HCT116 (cell line): ENCODE results near the gene ABCA6.
"Not testable (repeated sequence)": the region's sequence is repeated elsewhere in the genome, so short reads cannot be mapped to it uniquely, and the experiment has no call there.

Experiments used
- EZH2 ChIP-seq: fragments of 200-600 bp; sonication (generic); IDR thresholded peaks from 2 replicates; pipeline ENCODE4 v1.6.1; 2017; ENCODE audit warnings: antibody characterized with exemption, mixed run types
- EZH2phosphoT487 ChIP-seq: fragments of 200-600 bp; IDR thresholded peaks from 2 replicates; pipeline ENCODE4 v1.6.1; 2018; ENCODE audit warnings: antibody characterized with exemption, borderline replicate concordance
- POLR2A ChIP-seq: IDR thresholded peaks from 2 replicates; pipeline ENCODE4 v1.7.0; 2011; ENCODE audit warnings: borderline replicate concordance; ENCODE audit not compliant: insufficient read depth, insufficient read length; ENCODE audit errors: extremely low read depth
- TF ChIP-seq, protein P1 (sequence below): IDR thresholded peaks from 2 replicates; pipeline ENCODE4 v1.6.1; 2012
- TF ChIP-seq, protein P2 (sequence below): IDR thresholded peaks from 2 replicates; pipeline ENCODE4 v1.6.1; 2012; ENCODE audit warnings: low read depth
- TF ChIP-seq, protein P3 (sequence below), 3 experiments: fragments of 200-600 bp in 1 of 3; sonication (generic) in 1 of 3; IDR thresholded peaks in 2 of 3; conservative IDR thresholded peaks in 1 of 3; 2 replicates each; pipeline ENCODE4 v1.5.1; 2012 to 2017; ENCODE audit warnings: low read depth in 2 of 3, low read length in 2 of 3, antibody characterized with exemption in 1 of 3, borderline replicate concordance in 1 of 3, control low read depth in 1 of 3, mild to moderate bottlenecking in 1 of 3, mixed read lengths in 1 of 3, mixed run types in 1 of 3, moderate library complexity in 1 of 3; ENCODE audit not compliant: insufficient read depth in 1 of 3
- TF ChIP-seq, protein P4 (sequence below): IDR thresholded peaks from 2 replicates; pipeline ENCODE4 v1.6.1; 2012

DNA sequence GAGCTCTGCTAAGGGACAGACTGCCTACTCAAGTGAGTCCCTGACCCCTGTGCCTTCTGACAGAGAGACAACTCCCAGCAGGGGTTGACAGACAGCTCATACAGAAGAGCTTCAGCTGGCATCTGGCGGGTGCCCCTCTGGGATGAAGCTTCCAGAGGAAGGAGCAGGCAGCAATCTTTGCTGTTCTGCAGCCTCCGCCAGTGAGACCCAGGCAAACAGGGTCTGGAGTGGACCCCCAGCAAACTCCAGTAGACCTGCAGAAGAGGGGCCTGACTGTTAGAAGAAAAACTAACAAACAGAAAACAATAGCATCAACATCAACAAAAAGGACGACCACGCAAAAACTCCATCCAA is 70.5 kb downstream of the ABCA6 start:
- TF ChIP-seq POLR2A, EZH2, EZH2phosphoT487: not testable (repeated sequence)
- TF ChIP-seq, protein P1, sequence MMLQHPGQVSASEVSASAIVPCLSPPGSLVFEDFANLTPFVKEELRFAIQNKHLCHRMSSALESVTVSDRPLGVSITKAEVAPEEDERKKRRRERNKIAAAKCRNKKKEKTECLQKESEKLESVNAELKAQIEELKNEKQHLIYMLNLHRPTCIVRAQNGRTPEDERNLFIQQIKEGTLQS: not testable (repeated sequence)
- TF ChIP-seq, protein P2, sequence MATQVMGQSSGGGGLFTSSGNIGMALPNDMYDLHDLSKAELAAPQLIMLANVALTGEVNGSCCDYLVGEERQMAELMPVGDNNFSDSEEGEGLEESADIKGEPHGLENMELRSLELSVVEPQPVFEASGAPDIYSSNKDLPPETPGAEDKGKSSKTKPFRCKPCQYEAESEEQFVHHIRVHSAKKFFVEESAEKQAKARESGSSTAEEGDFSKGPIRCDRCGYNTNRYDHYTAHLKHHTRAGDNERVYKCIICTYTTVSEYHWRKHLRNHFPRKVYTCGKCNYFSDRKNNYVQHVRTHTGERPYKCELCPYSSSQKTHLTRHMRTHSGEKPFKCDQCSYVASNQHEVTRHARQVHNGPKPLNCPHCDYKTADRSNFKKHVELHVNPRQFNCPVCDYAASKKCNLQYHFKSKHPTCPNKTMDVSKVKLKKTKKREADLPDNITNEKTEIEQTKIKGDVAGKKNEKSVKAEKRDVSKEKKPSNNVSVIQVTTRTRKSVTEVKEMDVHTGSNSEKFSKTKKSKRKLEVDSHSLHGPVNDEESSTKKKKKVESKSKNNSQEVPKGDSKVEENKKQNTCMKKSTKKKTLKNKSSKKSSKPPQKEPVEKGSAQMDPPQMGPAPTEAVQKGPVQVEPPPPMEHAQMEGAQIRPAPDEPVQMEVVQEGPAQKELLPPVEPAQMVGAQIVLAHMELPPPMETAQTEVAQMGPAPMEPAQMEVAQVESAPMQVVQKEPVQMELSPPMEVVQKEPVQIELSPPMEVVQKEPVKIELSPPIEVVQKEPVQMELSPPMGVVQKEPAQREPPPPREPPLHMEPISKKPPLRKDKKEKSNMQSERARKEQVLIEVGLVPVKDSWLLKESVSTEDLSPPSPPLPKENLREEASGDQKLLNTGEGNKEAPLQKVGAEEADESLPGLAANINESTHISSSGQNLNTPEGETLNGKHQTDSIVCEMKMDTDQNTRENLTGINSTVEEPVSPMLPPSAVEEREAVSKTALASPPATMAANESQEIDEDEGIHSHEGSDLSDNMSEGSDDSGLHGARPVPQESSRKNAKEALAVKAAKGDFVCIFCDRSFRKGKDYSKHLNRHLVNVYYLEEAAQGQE: not testable (repeated sequence)
- TF ChIP-seq, protein P3, sequence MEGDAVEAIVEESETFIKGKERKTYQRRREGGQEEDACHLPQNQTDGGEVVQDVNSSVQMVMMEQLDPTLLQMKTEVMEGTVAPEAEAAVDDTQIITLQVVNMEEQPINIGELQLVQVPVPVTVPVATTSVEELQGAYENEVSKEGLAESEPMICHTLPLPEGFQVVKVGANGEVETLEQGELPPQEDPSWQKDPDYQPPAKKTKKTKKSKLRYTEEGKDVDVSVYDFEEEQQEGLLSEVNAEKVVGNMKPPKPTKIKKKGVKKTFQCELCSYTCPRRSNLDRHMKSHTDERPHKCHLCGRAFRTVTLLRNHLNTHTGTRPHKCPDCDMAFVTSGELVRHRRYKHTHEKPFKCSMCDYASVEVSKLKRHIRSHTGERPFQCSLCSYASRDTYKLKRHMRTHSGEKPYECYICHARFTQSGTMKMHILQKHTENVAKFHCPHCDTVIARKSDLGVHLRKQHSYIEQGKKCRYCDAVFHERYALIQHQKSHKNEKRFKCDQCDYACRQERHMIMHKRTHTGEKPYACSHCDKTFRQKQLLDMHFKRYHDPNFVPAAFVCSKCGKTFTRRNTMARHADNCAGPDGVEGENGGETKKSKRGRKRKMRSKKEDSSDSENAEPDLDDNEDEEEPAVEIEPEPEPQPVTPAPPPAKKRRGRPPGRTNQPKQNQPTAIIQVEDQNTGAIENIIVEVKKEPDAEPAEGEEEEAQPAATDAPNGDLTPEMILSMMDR (IDR thresholded peaks at IDR 0.05 in 2 of 3, conservative IDR thresholded peaks at IDR 0.05 in 1 of 3; ENCODE audit: borderline replicate concordance in 1 of 3, insufficient read depth in 1 of 3, low read depth in 2 of 3, low read length in 2 of 3): not testable (repeated sequence)
- TF ChIP-seq, protein P4, sequence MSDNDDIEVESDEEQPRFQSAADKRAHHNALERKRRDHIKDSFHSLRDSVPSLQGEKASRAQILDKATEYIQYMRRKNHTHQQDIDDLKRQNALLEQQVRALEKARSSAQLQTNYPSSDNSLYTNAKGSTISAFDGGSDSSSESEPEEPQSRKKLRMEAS: not testable (repeated sequence)
